ENCODE results near the gene MFSD11. TPM values are rescaled to one million over a fixed set of nuclear protein-coding genes. Genes with fewer than 3 reads are reported as not detected.
"Not testable (repeated sequence)": the region's sequence is repeated elsewhere in the genome, so short reads cannot be mapped to it uniquely, and the experiment has no call there.

The MFSD11 gene
- total RNA-seq, 2 experiments from 2014 or later, result 55.1 to 63.1 TPM

GRCh38 chr17:76783146-76783545, 45.2 kb downstream of the MFSD11 start:
- ChIA-PET CTCF (ENCODE audit: unreplicated experiment) (interaction anchor here (0.6 kb wide), 1 partner anchor 58 kb away, joined by 3 read pairs; no protein-coding TSS in a partner anchor), POLR2A (interaction anchor here (0.6 to 3.0 kb wide), 12 partner anchors 8 to 186 kb away, joined by 3 to 12 read pairs (median 4); partner anchors contain the start of genes METTL23, MFSD11 and SRSF2)
- Histone ChIP-seq H3K9me2 (ENCODE audit: insufficient read depth, low read length) (no peaks in the 10 kb centered on the region), H3K27ac (ENCODE audit: low read depth, low read length, poor library complexity, severe bottlenecking) (peak overlapping the region; percentile 92), H4K20me1 (ENCODE audit: insufficient read depth, low read length) (no peaks in the 10 kb centered on the region), H3K4me1 (ENCODE audit: insufficient read depth, low read length, poor library complexity, severe bottlenecking) (peaks cover 87% of the 10 kb centered on the region), H3K79me2 (ENCODE audit: insufficient read depth, low read depth, low read length) (no peaks in the 10 kb centered on the region), H3K36me3 (ENCODE audit: insufficient read depth, low read length) (peaks cover 40% of the 10 kb centered on the region), H2AFZ (ENCODE audit: low read length) (peak overlapping the region; percentile 31; the same call in 1 of the 2 replicates), H3K4me3 (ENCODE audit: low read depth, low read length, poor library complexity, severe bottlenecking) (peak overlapping the region; percentile 22), H3K4me2 (ENCODE audit: low read length) (peak overlapping the region; percentile 65), H3K9me3 (ENCODE audit: low read length) (no peaks in the 10 kb centered on the region)
- intact Hi-C loops (cut with micrococcal nuclease; ENCODE audit: unreplicated experiment), result loop anchor here (2.0 to 5.0 kb wide), 2 partner anchors 46 to 516 kb away; partner anchors contain the start of genes SRSF2 and UBALD2
- DNase-seq (ENCODE audit: low spot score), result peak; percentile 93
- TF ChIP-seq EZH2phosphoT487 (IDR thresholded peaks at IDR 0.05; ENCODE audit: borderline replicate concordance, low read depth, low read length) (no peak), CTCF (conservative IDR thresholded peaks at IDR 0.05; ENCODE audit: low read length) (no peak)
- no TSS peak for BruUV-seq (replicated peaks)

- no peaks in the 10 kb centered on the region for H3K9me2 ChIP-seq (ENCODE audit: insufficient read depth, low read length)
- POLR2A ChIA-PET, result interaction anchor here (3.0 kb wide), 1 partner anchor 47 kb away, joined by 12 read pairs; the partner anchor contains the start of genes MFSD11 and SRSF2
- no peak overlapping the region for H3K4me2 ChIP-seq (ENCODE audit: low read length)
- no peaks in the 10 kb centered on the region for H3K79me2 ChIP-seq (ENCODE audit: insufficient read depth, low read depth, low read length)
- no TSS peak for BruUV-seq (replicated peaks)
- peaks cover 31% of the 10 kb centered on the region; the same call in 1 of the 2 replicates for H3K36me3 ChIP-seq (ENCODE audit: insufficient read depth, low read length)
- H2AFZ ChIP-seq (ENCODE audit: low read length), result no peak overlapping the region
- H3K4me1 ChIP-seq (ENCODE audit: insufficient read depth, low read length, poor library complexity, severe bottlenecking), result peaks cover 87% of the 10 kb centered on the region
- no peak overlapping the region for H3K4me3 ChIP-seq (ENCODE audit: low read depth, low read length, poor library complexity, severe bottlenecking)
- H3K9me3 ChIP-seq (ENCODE audit: low read length), result no peaks in the 10 kb centered on the region
- CTCF ChIA-PET (ENCODE audit: unreplicated experiment), result no interaction called here
- intact Hi-C loops (cut with micrococcal nuclease; ENCODE audit: unreplicated experiment), result loop anchor here (2.0 to 5.0 kb wide), 2 partner anchors 58 to 518 kb away; partner anchors contain the start of genes JMJD6, METTL23 and UBALD2
- TF ChIP-seq EZH2phosphoT487 (IDR thresholded peaks at IDR 0.05; ENCODE audit: borderline replicate concordance, low read depth, low read length) (no peak), CTCF (conservative IDR thresholded peaks at IDR 0.05; ENCODE audit: low read length) (no peak)
- peak overlapping the region; percentile 92 for H3K27ac ChIP-seq (ENCODE audit: low read depth, low read length, poor library complexity, severe bottlenecking)
- H4K20me1 ChIP-seq (ENCODE audit: insufficient read depth, low read length), result no peaks in the 10 kb centered on the region
- DNase-seq (ENCODE audit: low spot score), result no peak
Measured at GRCh38 chr17:76784926-76785325, 47.0 kb downstream of the MFSD11 start.

- CTCF ChIA-PET (ENCODE audit: unreplicated experiment); BruUV-seq (replicated peaks): not testable (repeated sequence)
Measured at GRCh38 chr17:76787866-76788265, 49.9 kb downstream of the MFSD11 start.

More at GRCh38 chr17:76787866-76788265, 49.9 kb downstream of the MFSD11 start:
- Histone ChIP-seq H3K4me1 (ENCODE audit: insufficient read depth, low read length, poor library complexity, severe bottlenecking) (peaks cover 84% of the 10 kb centered on the region), H3K4me2 (ENCODE audit: low read length) (peak overlapping the region; percentile 1; the same call in 1 of the 2 replicates), H3K27ac (ENCODE audit: low read depth, low read length, poor library complexity, severe bottlenecking) (peak overlapping the region; percentile 57), H3K36me3 (ENCODE audit: insufficient read depth, low read length) (peaks cover 21% of the 10 kb centered on the region)
- POLR2A ChIA-PET, result interaction anchor here (0.6 to 0.9 kb wide), 2 partner anchors 22 to 49 kb away, joined by 3 read pairs; no protein-coding TSS in a partner anchor
- H3K4me3 ChIP-seq (ENCODE audit: low read depth, low read length, poor library complexity, severe bottlenecking); H2AFZ ChIP-seq (ENCODE audit: low read length); H3K9me2 ChIP-seq (ENCODE audit: insufficient read depth, low read length); H4K20me1 ChIP-seq (ENCODE audit: insufficient read depth, low read length); H3K9me3 ChIP-seq (ENCODE audit: low read length); DNase-seq (ENCODE audit: low spot score); intact Hi-C loops (cut with micrococcal nuclease; ENCODE audit: unreplicated experiment); H3K79me2 ChIP-seq (ENCODE audit: insufficient read depth, low read depth, low read length): not testable (repeated sequence)
